ENCODE data around the gene PYGO2.

Gene PYGO2

GRCh38 chr1:154943649-154944400, 17.8 kb downstream of the PYGO2 start:
- Histone ChIP-seq H3K9me3 (ENCODE audit: control insufficient read depth in 2 of 2, low read length in 2 of 2) (no peaks in the 10 kb centered on the region), H3K36me3 (ENCODE audit: control insufficient read depth in 2 of 2, insufficient read depth in 2 of 2, low read length in 2 of 2) (peaks cover 7 to 28% of the 10 kb centered on the region in 2 donors), H3K27ac (ENCODE audit: low read depth in 2 of 2, low read length in 2 of 2) (peak overlapping the region; percentile 25 to 48), H3K4me3 (ENCODE audit: low read length in 2 of 2) (no peak overlapping the region), H3K27me3 (ENCODE audit: control insufficient read depth in 2 of 2, insufficient read depth in 2 of 2, low read length in 2 of 2) (no peaks in the 10 kb centered on the region), H3K9ac (ENCODE audit: low read depth in 1 of 2, low read length in 2 of 2) (peak overlapping the region; percentile 13 to 47), H3K4me1 (ENCODE audit: control insufficient read depth in 2 of 2, insufficient read depth in 2 of 2, low read length in 2 of 2) (peaks cover 27 to 38% of the 10 kb centered on the region in 2 donors)

GRCh38 chr1:154941333-154942013, 20.1 kb downstream of the PYGO2 start:
- Histone ChIP-seq H3K4me1 (ENCODE audit: control insufficient read depth in 2 of 2, insufficient read depth in 2 of 2, low read length in 2 of 2) (peaks cover 37 to 43% of the 10 kb centered on the region in 2 donors), H3K9me3 (ENCODE audit: control insufficient read depth in 2 of 2, low read length in 2 of 2) (no peaks in the 10 kb centered on the region), H3K27ac (ENCODE audit: low read depth in 2 of 2, low read length in 2 of 2) (peak overlapping the region in 1 of 2 donors; percentile 83), H3K36me3 (ENCODE audit: control insufficient read depth in 2 of 2, insufficient read depth in 2 of 2, low read length in 2 of 2) (peaks cover 3 to 13% of the 10 kb centered on the region in 2 donors), H3K27me3 (ENCODE audit: control insufficient read depth in 2 of 2, insufficient read depth in 2 of 2, low read length in 2 of 2) (no peaks in the 10 kb centered on the region), H3K4me3 (ENCODE audit: low read length in 2 of 2) (no peak overlapping the region), H3K9ac (ENCODE audit: low read depth in 1 of 2, low read length in 2 of 2) (no peak overlapping the region)

- Histone ChIP-seq H3K9me3 (ENCODE audit: control insufficient read depth in 2 of 2, low read length in 2 of 2) (no peaks in the 10 kb centered on the region), H3K4me3 (ENCODE audit: low read length in 2 of 2) (no peak overlapping the region), H3K9ac (ENCODE audit: low read depth in 1 of 2, low read length in 2 of 2) (no peak overlapping the region), H3K4me1 (ENCODE audit: control insufficient read depth in 2 of 2, insufficient read depth in 2 of 2, low read length in 2 of 2) (peaks cover 44 to 47% of the 10 kb centered on the region in 2 donors), H3K27ac (ENCODE audit: low read depth in 2 of 2, low read length in 2 of 2) (peak overlapping the region in 1 of 2 donors; percentile 0), H3K36me3 (ENCODE audit: control insufficient read depth in 2 of 2, insufficient read depth in 2 of 2, low read length in 2 of 2) (peaks cover 0 to 7% of the 10 kb centered on the region in 2 donors), H3K27me3 (ENCODE audit: control insufficient read depth in 2 of 2, insufficient read depth in 2 of 2, low read length in 2 of 2) (no peaks in the 10 kb centered on the region)
Observed at GRCh38 chr1:154940651-154941194, 20.9 kb downstream of the PYGO2 start.

- Histone ChIP-seq H3K4me1 (ENCODE audit: control insufficient read depth in 2 of 2, insufficient read depth in 2 of 2, low read length in 2 of 2) (peaks cover 47 to 51% of the 10 kb centered on the region in 2 donors), H3K36me3 (ENCODE audit: control insufficient read depth in 2 of 2, insufficient read depth in 2 of 2, low read length in 2 of 2) (peaks cover 0 to 1% of the 10 kb centered on the region in 2 donors), H3K27me3 (ENCODE audit: control insufficient read depth in 2 of 2, insufficient read depth in 2 of 2, low read length in 2 of 2) (no peaks in the 10 kb centered on the region), H3K27ac (ENCODE audit: low read depth in 2 of 2, low read length in 2 of 2) (no peak overlapping the region), H3K9ac (ENCODE audit: low read depth in 1 of 2, low read length in 2 of 2) (no peak overlapping the region), H3K4me3 (ENCODE audit: low read length in 2 of 2) (no peak overlapping the region), H3K9me3 (ENCODE audit: control insufficient read depth in 2 of 2, low read length in 2 of 2) (no peaks in the 10 kb centered on the region)
Observed at GRCh38 chr1:154940213-154940560, 21.4 kb downstream of the PYGO2 start.

GRCh38 chr1:154938604-154939399, 22.8 kb downstream of the PYGO2 start:
- no peaks in the 10 kb centered on the region for H3K36me3 ChIP-seq (ENCODE audit: control insufficient read depth in 2 of 2, insufficient read depth in 2 of 2, low read length in 2 of 2)
- no peak overlapping the region for H3K4me3 ChIP-seq (ENCODE audit: low read length in 2 of 2)
- H3K4me1 ChIP-seq (ENCODE audit: control insufficient read depth in 2 of 2, insufficient read depth in 2 of 2, low read length in 2 of 2), result peaks cover 33 to 43% of the 10 kb centered on the region in 2 donors
- H3K27me3 ChIP-seq (ENCODE audit: control insufficient read depth in 2 of 2, insufficient read depth in 2 of 2, low read length in 2 of 2), result no peaks in the 10 kb centered on the region
- no peak overlapping the region for H3K9ac ChIP-seq (ENCODE audit: low read depth in 1 of 2, low read length in 2 of 2)
- H3K9me3 ChIP-seq (ENCODE audit: control insufficient read depth in 2 of 2, low read length in 2 of 2), result no peaks in the 10 kb centered on the region
- H3K27ac ChIP-seq (ENCODE audit: low read depth in 2 of 2, low read length in 2 of 2), result peak overlapping the region in 1 of 2 donors; percentile 99

- no peaks in the 10 kb centered on the region for H3K9me3 ChIP-seq (ENCODE audit: control insufficient read depth in 2 of 2, low read length in 2 of 2)
- peak overlapping the region; percentile 99 for H3K27ac ChIP-seq (ENCODE audit: low read depth in 2 of 2, low read length in 2 of 2)
- peaks cover 29 to 36% of the 10 kb centered on the region in 2 donors for H3K4me1 ChIP-seq (ENCODE audit: control insufficient read depth in 2 of 2, insufficient read depth in 2 of 2, low read length in 2 of 2)
- H3K27me3 ChIP-seq (ENCODE audit: control insufficient read depth in 2 of 2, insufficient read depth in 2 of 2, low read length in 2 of 2), result no peaks in the 10 kb centered on the region
- peak overlapping the region; percentile 96 to 99 for H3K9ac ChIP-seq (ENCODE audit: low read depth in 1 of 2, low read length in 2 of 2)
- H3K4me3 ChIP-seq (ENCODE audit: low read length in 2 of 2), result peak overlapping the region; percentile 94 to 96
- no peaks in the 10 kb centered on the region for H3K36me3 ChIP-seq (ENCODE audit: control insufficient read depth in 2 of 2, insufficient read depth in 2 of 2, low read length in 2 of 2)
Observed at GRCh38 chr1:154937988-154938386, 23.6 kb downstream of the PYGO2 start.

- Histone ChIP-seq H3K27me3 (ENCODE audit: control insufficient read depth in 2 of 2, insufficient read depth in 2 of 2, low read length in 2 of 2) (no peaks in the 10 kb centered on the region), H3K27ac (ENCODE audit: low read depth in 2 of 2, low read length in 2 of 2) (peak overlapping the region; percentile 99), H3K4me3 (ENCODE audit: low read length in 2 of 2) (peak overlapping the region; percentile 94 to 96), H3K36me3 (ENCODE audit: control insufficient read depth in 2 of 2, insufficient read depth in 2 of 2, low read length in 2 of 2) (no peaks in the 10 kb centered on the region), H3K4me1 (ENCODE audit: control insufficient read depth in 2 of 2, insufficient read depth in 2 of 2, low read length in 2 of 2) (peaks cover 30 to 35% of the 10 kb centered on the region in 2 donors), H3K9me3 (ENCODE audit: control insufficient read depth in 2 of 2, low read length in 2 of 2) (no peaks in the 10 kb centered on the region), H3K9ac (ENCODE audit: low read depth in 1 of 2, low read length in 2 of 2) (peak overlapping the region; percentile 96 to 99)
Observed at GRCh38 chr1:154937085-154937987, 24.2 kb downstream of the PYGO2 start.

- Histone ChIP-seq H3K9me3 (ENCODE audit: control insufficient read depth in 2 of 2, low read length in 2 of 2) (no peaks in the 10 kb centered on the region), H3K4me1 (ENCODE audit: control insufficient read depth in 2 of 2, insufficient read depth in 2 of 2, low read length in 2 of 2) (peaks cover 23 to 35% of the 10 kb centered on the region in 2 donors), H3K4me3 (ENCODE audit: low read length in 2 of 2) (peak within 1 kb of the TSS; percentile 94 to 96), H3K27ac (ENCODE audit: low read depth in 2 of 2, low read length in 2 of 2) (peak within 1 kb of the TSS; percentile 99), H3K36me3 (ENCODE audit: control insufficient read depth in 2 of 2, insufficient read depth in 2 of 2, low read length in 2 of 2) (no peaks in the 10 kb centered on the region), H3K9ac (ENCODE audit: low read depth in 1 of 2, low read length in 2 of 2) (peak within 1 kb of the TSS; percentile 96 to 99), H3K27me3 (ENCODE audit: control insufficient read depth in 2 of 2, insufficient read depth in 2 of 2, low read length in 2 of 2) (no peaks in the 10 kb centered on the region)
Observed at GRCh38 chr1:154936555-154937084, 25.0 kb downstream of the PYGO2 start, which contains the start of gene PMVK. Gene PMVK (minus strand): TSS chr1:154936719. CDS start chr1:154936685, 34 bp downstream.
